Endometrial microvascular endothelial cells (primary cell): Measurements from ENCODE around the gene C6orf132. TPM values are rescaled to one million over a fixed set of nuclear protein-coding genes. Genes with fewer than 3 reads are reported as not detected.

ENCODE experiments used
- in situ Hi-C: cut with HindIII; loops from 2 replicates; pipeline ENCODE4 v1.10.0; 2017; ENCODE audit warnings: low sequenced_read_pairs, low pct_unique_long_range_greater_than_20kb; ENCODE audit errors: inconsistent ontology term
- total RNA-seq: library from RNA; depleted of rRNA; stranded (reverse); fragments of >200 nt; gene quantifications from one replicate; pipeline ENCODE4 v1.2.3, GENCODE V29; 2015; ENCODE audit errors: inconsistent ontology term

Gene C6orf132
- total RNA-seq, 1 donor from 2014 or later, result 0.46 TPM

- in situ Hi-C loops, result no loop called here
These were observed 3.5 kb downstream of the C6orf132 start for GRCh38 chr6:42138630-42139619.

GRCh38 chr6:42138190-42138589 is 4.2 kb downstream of the C6orf132 start:
- in situ Hi-C loops, result no loop called here

GRCh38 chr6:42137194-42137753 is 5.1 kb downstream of the C6orf132 start:
- in situ Hi-C loops, result no loop called here

- in situ Hi-C loops, result no loop called here
These were observed 5.8 kb downstream of the C6orf132 start for GRCh38 chr6:42136508-42137193.

GRCh38 chr6:42135722-42136121 is 6.7 kb downstream of the C6orf132 start:
- in situ Hi-C loops, result no loop called here

- in situ Hi-C loops, result no loop called here
These were observed 7.3 kb downstream of the C6orf132 start for GRCh38 chr6:42135161-42135560.

- in situ Hi-C loops, result no loop called here
These were observed 8.5 kb downstream of the C6orf132 start for GRCh38 chr6:42133926-42134325.

- in situ Hi-C loops, result no loop called here
These were observed 10.9 kb downstream of the C6orf132 start for GRCh38 chr6:42131531-42131930.

- in situ Hi-C loops, result no loop called here
These were observed 13.1 kb downstream of the C6orf132 start for GRCh38 chr6:42129360-42129676.

- in situ Hi-C loops, result no loop called here
These were observed 13.7 kb downstream of the C6orf132 start for GRCh38 chr6:42128460-42129359.

GRCh38 chr6:42125663-42126062 is 16.8 kb downstream of the C6orf132 start:
- in situ Hi-C loops, result no loop called here

- in situ Hi-C loops, result no loop called here
These were observed 17.2 kb downstream of the C6orf132 start for GRCh38 chr6:42125231-42125630.

- in situ Hi-C loops, result no loop called here
These were observed 18.1 kb downstream of the C6orf132 start for GRCh38 chr6:42124223-42124836.

- in situ Hi-C loops, result no loop called here
These were observed 18.9 kb downstream of the C6orf132 start for GRCh38 chr6:42123379-42124103.

GRCh38 chr6:42120895-42121865 is 21.2 kb downstream of the C6orf132 start:
- in situ Hi-C loops, result no loop called here

- in situ Hi-C loops, result no loop called here
These were observed 24.0 kb downstream of the C6orf132 start for GRCh38 chr6:42118162-42119001.
